ENCODE data around the gene C1S. TPM values are rescaled to one million over a fixed set of nuclear protein-coding genes. Genes with fewer than 3 reads are reported as not detected.

Gene C1S
- total and polyA plus RNA-seq, 9 of the 15 experiments (the other 6 are each of a cell fraction or from before 2014, with no cell fraction given), result 0.08 to 0.84 (median 0.27) TPM

- TF ChIP-seq ZNF253 (CRISPR knock-in tag; conservative IDR thresholded peaks at IDR 0.05), result no peak
- no peak for TF ChIP-seq SMARCA4 (IDR thresholded peaks at IDR 0.05)
- no peak for TF ChIP-seq NFXL1 (CRISPR knock-in tag; IDR thresholded peaks at IDR 0.05)
- peak; percentile 94 for TF ChIP-seq DDX20 (tag; IDR thresholded peaks at IDR 0.05; ENCODE audit: low read depth)
- no peak for TF ChIP-seq MXD1 (CRISPR knock-in tag; IDR thresholded peaks at IDR 0.05; ENCODE audit: borderline replicate concordance, poor library complexity, severe bottlenecking)
- peak; percentile 80; the same call in 1 of the 2 replicates for TF ChIP-seq E4F1 (CRISPR knock-in tag; IDR thresholded peaks at IDR 0.05; ENCODE audit: borderline replicate concordance)
- TF ChIP-seq SAP30 (IDR thresholded peaks at IDR 0.05; ENCODE audit: borderline replicate concordance, insufficient read depth, low read depth, low read length, poor library complexity, severe bottlenecking), result no peak
- TF ChIP-seq PKNOX1 (IDR thresholded peaks at IDR 0.05), result no peak
- no peak for TF ChIP-seq MEF2A (IDR thresholded peaks at IDR 0.05; ENCODE audit: control insufficient read depth, low read depth, low read length)
- peak; percentile 75; the same call in 1 of the 2 replicates for TF ChIP-seq ESRRA (IDR thresholded peaks at IDR 0.05; ENCODE audit: borderline replicate concordance, low read depth)
- TF ChIP-seq ZNF354B (CRISPR knock-in tag; IDR thresholded peaks at IDR 0.05), result peak; percentile 59; the same call in 1 of the 2 replicates
- TF ChIP-seq ZBTB43 (CRISPR knock-in tag; IDR thresholded peaks at IDR 0.05), result no peak
- no peak for TF ChIP-seq PURB (CRISPR knock-in tag; IDR thresholded peaks at IDR 0.05; ENCODE audit: low read depth)
- TF ChIP-seq RFX1 (IDR thresholded peaks at IDR 0.05), result no peak
- TF ChIP-seq PML (IDR thresholded peaks at IDR 0.05; ENCODE audit: low read length), result no peak
- no peak for TF ChIP-seq ZHX1 (conservative IDR thresholded peaks at IDR 0.05; ENCODE audit: low read length)
- TF ChIP-seq SRSF1 (IDR thresholded peaks at IDR 0.05; ENCODE audit: low read depth, low read length), result no peak
- TF ChIP-seq POLR2AphosphoS2 (IDR thresholded peaks at IDR 0.05; ENCODE audit: low read length), result no peak
- no peak for TF ChIP-seq ZNF695 (CRISPR knock-in tag; IDR thresholded peaks at IDR 0.05)
Measured at GRCh38 chr12:7058163-7058845, 2.2 kb upstream of the C1S start (continued).

All from K562 (cell line).